ENCODE measurements around the gene CUX1.
"Not testable (repeated sequence)": the region's sequence is repeated elsewhere in the genome, so short reads cannot be mapped to it uniquely, and the experiment has no call there.

Gene CUX1

GRCh38 chr7:101926265-101926664, 108.8 kb downstream of the CUX1 start:
- no peak overlapping the region for H3K27ac ChIP-seq (replicated peaks)
- no peak for DNase-seq (ENCODE audit: low read depth in 1 of 2, low spot score in 1 of 2)
- TF ChIP-seq GABPA (IDR thresholded peaks at IDR 0.05; ENCODE audit: low read depth) (no peak), POLR2AphosphoS5 (IDR thresholded peaks at IDR 0.05; ENCODE audit: low read depth) (no peak), SPI1 (IDR thresholded peaks at IDR 0.05; ENCODE audit: borderline replicate concordance, low read depth) (no peak), REST (IDR thresholded peaks at IDR 0.05; ENCODE audit: insufficient replicate concordance, low read depth) (no peak)
- TF ChIP-seq, protein P1, sequence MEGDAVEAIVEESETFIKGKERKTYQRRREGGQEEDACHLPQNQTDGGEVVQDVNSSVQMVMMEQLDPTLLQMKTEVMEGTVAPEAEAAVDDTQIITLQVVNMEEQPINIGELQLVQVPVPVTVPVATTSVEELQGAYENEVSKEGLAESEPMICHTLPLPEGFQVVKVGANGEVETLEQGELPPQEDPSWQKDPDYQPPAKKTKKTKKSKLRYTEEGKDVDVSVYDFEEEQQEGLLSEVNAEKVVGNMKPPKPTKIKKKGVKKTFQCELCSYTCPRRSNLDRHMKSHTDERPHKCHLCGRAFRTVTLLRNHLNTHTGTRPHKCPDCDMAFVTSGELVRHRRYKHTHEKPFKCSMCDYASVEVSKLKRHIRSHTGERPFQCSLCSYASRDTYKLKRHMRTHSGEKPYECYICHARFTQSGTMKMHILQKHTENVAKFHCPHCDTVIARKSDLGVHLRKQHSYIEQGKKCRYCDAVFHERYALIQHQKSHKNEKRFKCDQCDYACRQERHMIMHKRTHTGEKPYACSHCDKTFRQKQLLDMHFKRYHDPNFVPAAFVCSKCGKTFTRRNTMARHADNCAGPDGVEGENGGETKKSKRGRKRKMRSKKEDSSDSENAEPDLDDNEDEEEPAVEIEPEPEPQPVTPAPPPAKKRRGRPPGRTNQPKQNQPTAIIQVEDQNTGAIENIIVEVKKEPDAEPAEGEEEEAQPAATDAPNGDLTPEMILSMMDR (IDR thresholded peaks at IDR 0.05; ENCODE audit: insufficient read depth, low read length), result no peak
- no peak overlapping the region for H3K4me3 ChIP-seq (replicated peaks; ENCODE audit: insufficient read depth, low read length)
- H3K27me3 ChIP-seq (ENCODE audit: insufficient read depth, poor library complexity, severe bottlenecking), result no peaks in the 10 kb centered on the region

GRCh38 chr7:101927389-101927788, 110.0 kb downstream of the CUX1 start:
- H3K27me3 ChIP-seq (ENCODE audit: insufficient read depth, poor library complexity, severe bottlenecking), result no peaks in the 10 kb centered on the region
- no peak for TF ChIP-seq POLR2AphosphoS5 (IDR thresholded peaks at IDR 0.05; ENCODE audit: low read depth)
- TF ChIP-seq REST (IDR thresholded peaks at IDR 0.05; ENCODE audit: insufficient replicate concordance, low read depth), result no peak
- TF ChIP-seq, protein P1 (IDR thresholded peaks at IDR 0.05; ENCODE audit: insufficient read depth, low read length), result no peak
- H3K27ac ChIP-seq (replicated peaks), result no peak overlapping the region
- DNase-seq (ENCODE audit: low read depth in 1 of 2, low spot score in 1 of 2), result no peak
- no peak overlapping the region for H3K4me3 ChIP-seq (replicated peaks; ENCODE audit: insufficient read depth, low read length)

- TF ChIP-seq, protein P1 (IDR thresholded peaks at IDR 0.05; ENCODE audit: insufficient read depth, low read length), result no peak
- no peak for TF ChIP-seq POLR2AphosphoS5 (IDR thresholded peaks at IDR 0.05; ENCODE audit: low read depth)
- Histone ChIP-seq H3K4me3 (replicated peaks; ENCODE audit: insufficient read depth, low read length) (no peak overlapping the region), H3K27me3 (ENCODE audit: insufficient read depth, poor library complexity, severe bottlenecking) (no peaks in the 10 kb centered on the region), H3K27ac (replicated peaks) (no peak overlapping the region)
- DNase-seq (ENCODE audit: low read depth in 1 of 2, low spot score in 1 of 2), result no peak
Measured at GRCh38 chr7:101927802-101928201, 110.4 kb downstream of the CUX1 start.

GRCh38 chr7:101929256-101929655, 111.8 kb downstream of the CUX1 start:
- no peak overlapping the region for H3K27ac ChIP-seq (replicated peaks)
- TF ChIP-seq, protein P1 (IDR thresholded peaks at IDR 0.05; ENCODE audit: insufficient read depth, low read length), result no peak
- TF ChIP-seq SPI1 (IDR thresholded peaks at IDR 0.05; ENCODE audit: borderline replicate concordance, low read depth) (no peak), GABPA (IDR thresholded peaks at IDR 0.05; ENCODE audit: low read depth) (no peak), POLR2AphosphoS5 (IDR thresholded peaks at IDR 0.05; ENCODE audit: low read depth) (no peak), REST (IDR thresholded peaks at IDR 0.05; ENCODE audit: insufficient replicate concordance, low read depth) (no peak)
- DNase-seq (ENCODE audit: low read depth in 1 of 2, low spot score in 1 of 2), result no peak
- H3K27me3 ChIP-seq (ENCODE audit: insufficient read depth, poor library complexity, severe bottlenecking), result no peaks in the 10 kb centered on the region
- H3K4me3 ChIP-seq (replicated peaks; ENCODE audit: insufficient read depth, low read length), result no peak overlapping the region

DNA sequence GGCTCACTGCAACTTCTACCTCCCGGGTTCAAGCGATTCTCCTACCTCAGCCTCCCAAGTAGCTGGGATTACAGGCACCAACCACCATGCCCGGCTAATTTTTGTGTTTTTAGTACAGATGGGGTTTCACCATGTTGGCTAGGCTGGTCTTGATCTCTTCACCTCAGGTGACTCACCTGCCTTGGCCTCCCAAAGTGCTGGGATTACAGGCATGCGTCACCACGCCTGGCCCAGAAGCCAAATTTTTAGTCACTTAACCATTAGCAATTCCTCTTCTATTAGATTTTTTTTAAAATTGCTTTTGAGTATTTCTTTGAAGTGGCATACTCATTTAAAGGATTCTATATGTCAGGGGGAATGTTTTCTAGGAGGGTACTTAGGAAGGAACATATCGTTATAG, 112.5 kb downstream of the CUX1 start:
- not testable (repeated sequence) for DNase-seq (ENCODE audit: low read depth in 1 of 2, low spot score in 1 of 2); H3K27ac ChIP-seq (replicated peaks); H3K27me3 ChIP-seq (ENCODE audit: insufficient read depth, poor library complexity, severe bottlenecking); H3K4me3 ChIP-seq (replicated peaks; ENCODE audit: insufficient read depth, low read length)

Data from HL-60 (cell line).